ENCODE results near the gene OR7A10.

- no peak for TF ChIP-seq CTCF (IDR thresholded peaks at IDR 0.05; ENCODE audit: low read depth, low read length, poor library complexity, severe bottlenecking)
- TF ChIP-seq EZH2phosphoT487 (IDR thresholded peaks at IDR 0.05; ENCODE audit: borderline replicate concordance, low read length): no peak
These were observed 33.6 kb downstream of the OR7A10 start for GRCh38 chr19:14814982-14815652.
